ENCODE measurements around the gene AKR1C4. TPM values are rescaled to one million over a fixed set of nuclear protein-coding genes. Genes with fewer than 3 reads are reported as not detected.
"Not testable (repeated sequence)": the region's sequence is repeated elsewhere in the genome, so short reads cannot be mapped to it uniquely, and the experiment has no call there.

The AKR1C4 gene
- total and polyA plus RNA-seq, 12 donors: 0.20 TPM; not detected in 11

DNA sequence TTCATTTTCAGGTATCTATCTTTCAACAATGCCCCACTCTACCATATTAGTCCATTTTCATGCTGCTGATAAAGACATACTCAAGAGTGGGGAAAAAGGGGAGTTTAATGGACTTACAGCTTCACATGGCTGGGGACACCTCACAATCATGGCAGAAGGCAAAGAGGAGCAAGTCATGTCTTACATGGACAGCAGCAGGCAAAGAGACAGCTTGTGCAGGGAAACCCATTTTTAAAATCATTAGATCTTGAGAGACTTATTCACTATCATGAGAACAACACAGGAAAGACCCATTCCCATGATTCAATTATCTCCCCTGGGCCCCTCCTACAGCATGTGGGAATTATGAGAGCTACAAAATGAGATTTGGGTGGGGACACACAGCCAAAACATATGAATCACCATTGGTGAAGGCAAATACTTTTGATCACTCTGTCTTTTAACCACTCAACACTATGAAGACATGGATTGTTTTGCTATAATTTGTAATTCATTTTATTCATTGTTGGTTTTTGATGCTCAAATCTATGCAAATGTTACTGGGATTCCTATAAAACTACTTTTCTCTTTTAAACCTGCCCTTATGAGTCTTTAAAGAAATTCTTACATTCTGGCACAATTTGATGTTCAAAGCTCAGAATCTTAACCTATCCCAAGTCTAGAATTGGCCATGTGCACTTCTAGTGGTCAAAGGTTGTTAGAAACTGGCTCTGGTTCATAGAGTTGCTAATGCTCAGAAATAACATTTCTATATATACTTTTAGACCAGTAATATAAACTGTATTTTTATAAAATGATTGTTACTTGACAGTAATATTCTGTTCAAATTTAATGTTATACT is 15.3 kb downstream of the AKR1C4 start:
- DNase-seq: no peak
- H3K27me3 ChIP-seq: no peaks in the 10 kb centered on the region
- no peak overlapping the region for H3K27ac ChIP-seq
- intact Hi-C loops (cut with DNase I): no loop called here
- no peaks in the 10 kb centered on the region for H3K9me3 ChIP-seq (replicated peaks in 1 of 3)
- H3K4me1 ChIP-seq (replicated peaks in 1 of 2): no peaks in the 10 kb centered on the region
- no peak overlapping the region for H3K4me3 ChIP-seq
- no peaks in the 10 kb centered on the region for H3K36me3 ChIP-seq (replicated peaks in 1 of 2)
- TF ChIP-seq CTCF (IDR thresholded peaks at IDR 0.05): no peak
- TF ChIP-seq POLR2A (IDR thresholded peaks at IDR 0.05): no peak

GRCh38 chr10:5216801-5217200 is 20.2 kb downstream of the AKR1C4 start:
- no peak for DNase-seq
- no peaks in the 10 kb centered on the region for H3K36me3 ChIP-seq (replicated peaks in 1 of 2)
- 35 to 79% (median 38%) methylated on average over 1 to 2 of the region's 2 CpGs for WGBS, 4 donors
- no peaks in the 10 kb centered on the region for H3K9me3 ChIP-seq (replicated peaks in 1 of 3)
- no peaks in the 10 kb centered on the region for H3K27me3 ChIP-seq
- H3K27ac ChIP-seq: no peak overlapping the region
- no peaks in the 10 kb centered on the region for H3K4me1 ChIP-seq (replicated peaks in 1 of 2)
- no peak for TF ChIP-seq CTCF (IDR thresholded peaks at IDR 0.05)
- no peak for TF ChIP-seq POLR2A (IDR thresholded peaks at IDR 0.05)
- intact Hi-C loops (cut with DNase I): no loop called here
- no peak overlapping the region for H3K4me3 ChIP-seq

GRCh38 chr10:5219262-5219661 is 22.6 kb downstream of the AKR1C4 start:
- no peak for TF ChIP-seq CTCF (IDR thresholded peaks at IDR 0.05)
- no peak for TF ChIP-seq POLR2A (IDR thresholded peaks at IDR 0.05)
- no peak overlapping the region for H3K27ac ChIP-seq
- WGBS, 4 donors: 29 to 52% (median 36%) methylated on average over 3 of the region's 3 CpGs
- H3K36me3 ChIP-seq (replicated peaks in 1 of 2): no peaks in the 10 kb centered on the region
- H3K4me3 ChIP-seq: no peak overlapping the region
- no peaks in the 10 kb centered on the region for H3K27me3 ChIP-seq
- no peaks in the 10 kb centered on the region for H3K4me1 ChIP-seq (replicated peaks in 1 of 2)
- no peaks in the 10 kb centered on the region for H3K9me3 ChIP-seq (replicated peaks in 1 of 3)
- intact Hi-C loops (cut with DNase I): no loop called here
- no peak for DNase-seq

GRCh38 chr10:5222942-5223341 is 26.3 kb downstream of the AKR1C4 start:
- H3K36me3 ChIP-seq (replicated peaks in 1 of 2); DNase-seq; H3K9me3 ChIP-seq (replicated peaks in 1 of 3); intact Hi-C loops (cut with DNase I); H3K27me3 ChIP-seq; H3K27ac ChIP-seq; H3K4me3 ChIP-seq; H3K4me1 ChIP-seq (replicated peaks in 1 of 2): not testable (repeated sequence)
- 69 to 90% (median 80%) methylated on average over 3 to 7 of the region's 7 CpGs for WGBS, 4 donors

- Histone ChIP-seq H3K36me3 (replicated peaks in 1 of 2) (no peaks in the 10 kb centered on the region), H3K9me3 (replicated peaks in 1 of 3) (no peaks in the 10 kb centered on the region), H3K27me3 (no peaks in the 10 kb centered on the region), H3K27ac (no peak overlapping the region), H3K4me1 (replicated peaks in 1 of 2) (no peaks in the 10 kb centered on the region), H3K4me3 (no peak overlapping the region)
- no peak for DNase-seq
- no peak for TF ChIP-seq CTCF (IDR thresholded peaks at IDR 0.05)
- TF ChIP-seq POLR2A (IDR thresholded peaks at IDR 0.05): no peak
- WGBS, 4 donors: 75 to 83% (median 81%) methylated on average over 8 of the region's 8 CpGs
- intact Hi-C loops (cut with DNase I): no loop called here
Measured at GRCh38 chr10:5229019-5229418, 32.4 kb downstream of the AKR1C4 start.

Data from adrenal gland (tissue), 12 donors.